ENCODE measurements around the gene TBC1D16.

DNA sequence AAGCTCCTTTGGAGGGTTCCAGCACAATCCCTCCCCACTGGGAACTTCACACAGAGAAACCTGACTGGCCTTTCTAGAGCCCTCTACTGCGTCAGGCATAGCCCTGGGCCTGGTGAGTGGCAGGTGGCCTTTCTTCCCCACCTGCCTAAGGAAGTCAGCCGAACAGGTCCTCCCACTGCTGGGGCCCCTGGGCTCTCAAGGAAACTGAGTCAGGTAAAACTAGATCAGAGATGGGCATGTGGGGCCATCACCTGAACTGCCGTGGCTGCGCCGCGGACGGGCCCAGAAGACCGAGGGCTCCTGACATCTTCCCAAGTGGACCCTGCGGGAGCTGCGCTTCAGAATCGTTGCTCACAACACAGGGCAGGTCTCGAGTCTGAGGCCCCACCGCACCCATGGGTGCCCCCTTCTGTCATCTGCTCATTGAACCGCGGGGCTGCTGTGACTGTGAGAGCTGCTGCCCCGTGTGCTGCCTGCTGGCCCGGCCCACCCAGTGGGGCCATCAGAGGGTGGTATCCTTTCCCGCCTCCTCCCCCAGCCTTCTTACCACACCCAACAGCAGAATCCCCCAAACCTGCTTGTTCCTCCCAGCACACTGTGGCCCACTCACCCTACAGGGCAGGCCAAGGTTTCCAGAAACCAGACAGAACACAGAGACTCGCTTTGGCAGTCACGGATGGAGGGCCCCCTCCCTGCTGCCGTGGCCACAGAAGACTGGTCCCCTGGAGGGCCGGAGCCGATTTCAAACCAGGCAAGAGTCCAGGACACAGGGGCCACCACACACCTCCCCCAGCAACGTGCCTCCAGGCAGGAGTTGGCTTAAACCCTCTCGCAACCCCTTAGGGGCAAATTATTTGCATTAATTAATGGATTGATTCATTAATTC is 81.1 kb downstream of the TBC1D16 start:
- TF ChIP-seq CTCF (conservative IDR thresholded peaks at IDR 0.05; ENCODE audit: low read length) (no peak), EZH2phosphoT487 (IDR thresholded peaks at IDR 0.05; ENCODE audit: borderline replicate concordance, low read depth, low read length) (no peak)

Measured in OCI-LY7 (cell line).